GM13976 (cell line): ENCODE results near the gene KLHL10.
A peak's percentile ranks its signal among the peaks of the same experiment; 100 is the strongest.

Experiments
- DNase-seq: peaks from one replicate; pipeline ENCODE4 v3.0.0; 2012; ENCODE audit warnings: low spot score
- CTCF ChIP-seq: IDR thresholded peaks from 2 replicates; pipeline ENCODE4 v1.5.1; 2012; ENCODE audit warnings: borderline replicate concordance, mild to moderate bottlenecking; ENCODE audit not compliant: insufficient read depth; ENCODE audit errors: extremely low read depth, missing control alignments, control extremely low read depth
- in situ Hi-C: fragments of 300-500 bp; cut with MboI; formaldehyde crosslinking; loops from one replicate; pipeline ENCODE4 v1.12.0; 2022; ENCODE audit warnings: low sequenced_read_pairs, mixed read lengths, inconsistent platforms; ENCODE audit not compliant: unreplicated experiment

Gene KLHL10

GRCh38 chr17:41810659-41811548 is 26.7 kb upstream of the KLHL10 start:
- in situ Hi-C loops: no loop called here
- no peak for TF ChIP-seq CTCF
- DNase-seq: no peak

GRCh38 chr17:41811549-41812380 is 25.9 kb upstream of the KLHL10 start, which contains the start of gene P3H4:
TSS of gene P3H4 (minus strand) at chr17:41811949. CDS start at chr17:41811915, 34 bp downstream.
- peak; percentile 87 for DNase-seq
- in situ Hi-C loops: no loop called here
- peak; percentile 80 for TF ChIP-seq CTCF

GRCh38 chr17:41812381-41813151 is 25.1 kb upstream of the KLHL10 start, which contains the start of gene FKBP10:
TSS of gene FKBP10 (plus strand) at chr17:41813004. CDS start at chr17:41813035, 31 bp downstream.
- TF ChIP-seq CTCF: no peak
- DNase-seq: peak; percentile 75
- in situ Hi-C loops: no loop called here

GRCh38 chr17:41813152-41813680 is 24.4 kb upstream of the KLHL10 start:
- in situ Hi-C loops: no loop called here
- no peak for DNase-seq
- no peak for TF ChIP-seq CTCF

- in situ Hi-C loops: no loop called here
- DNase-seq: no peak
Measured at GRCh38 chr17:41813699-41814124, 23.9 kb upstream of the KLHL10 start.

More at GRCh38 chr17:41813699-41814124, 23.9 kb upstream of the KLHL10 start:
- no peak for TF ChIP-seq CTCF
